ENCODE measurements around the gene KIAA0513.

Gene KIAA0513

GRCh38 chr16:85003725-85004586 lies 23.6 kb upstream of the KIAA0513 start:
- TF ChIP-seq, protein P1, sequence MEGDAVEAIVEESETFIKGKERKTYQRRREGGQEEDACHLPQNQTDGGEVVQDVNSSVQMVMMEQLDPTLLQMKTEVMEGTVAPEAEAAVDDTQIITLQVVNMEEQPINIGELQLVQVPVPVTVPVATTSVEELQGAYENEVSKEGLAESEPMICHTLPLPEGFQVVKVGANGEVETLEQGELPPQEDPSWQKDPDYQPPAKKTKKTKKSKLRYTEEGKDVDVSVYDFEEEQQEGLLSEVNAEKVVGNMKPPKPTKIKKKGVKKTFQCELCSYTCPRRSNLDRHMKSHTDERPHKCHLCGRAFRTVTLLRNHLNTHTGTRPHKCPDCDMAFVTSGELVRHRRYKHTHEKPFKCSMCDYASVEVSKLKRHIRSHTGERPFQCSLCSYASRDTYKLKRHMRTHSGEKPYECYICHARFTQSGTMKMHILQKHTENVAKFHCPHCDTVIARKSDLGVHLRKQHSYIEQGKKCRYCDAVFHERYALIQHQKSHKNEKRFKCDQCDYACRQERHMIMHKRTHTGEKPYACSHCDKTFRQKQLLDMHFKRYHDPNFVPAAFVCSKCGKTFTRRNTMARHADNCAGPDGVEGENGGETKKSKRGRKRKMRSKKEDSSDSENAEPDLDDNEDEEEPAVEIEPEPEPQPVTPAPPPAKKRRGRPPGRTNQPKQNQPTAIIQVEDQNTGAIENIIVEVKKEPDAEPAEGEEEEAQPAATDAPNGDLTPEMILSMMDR (IDR thresholded peaks at IDR 0.05; ENCODE audit: low read depth, low read length, missing control alignments), result no peak
- DNase-seq (ENCODE audit: low read depth), result no peak
- no peak overlapping the region for H3K4me3 ChIP-seq (ENCODE audit: low read depth, low read length)

DNA sequence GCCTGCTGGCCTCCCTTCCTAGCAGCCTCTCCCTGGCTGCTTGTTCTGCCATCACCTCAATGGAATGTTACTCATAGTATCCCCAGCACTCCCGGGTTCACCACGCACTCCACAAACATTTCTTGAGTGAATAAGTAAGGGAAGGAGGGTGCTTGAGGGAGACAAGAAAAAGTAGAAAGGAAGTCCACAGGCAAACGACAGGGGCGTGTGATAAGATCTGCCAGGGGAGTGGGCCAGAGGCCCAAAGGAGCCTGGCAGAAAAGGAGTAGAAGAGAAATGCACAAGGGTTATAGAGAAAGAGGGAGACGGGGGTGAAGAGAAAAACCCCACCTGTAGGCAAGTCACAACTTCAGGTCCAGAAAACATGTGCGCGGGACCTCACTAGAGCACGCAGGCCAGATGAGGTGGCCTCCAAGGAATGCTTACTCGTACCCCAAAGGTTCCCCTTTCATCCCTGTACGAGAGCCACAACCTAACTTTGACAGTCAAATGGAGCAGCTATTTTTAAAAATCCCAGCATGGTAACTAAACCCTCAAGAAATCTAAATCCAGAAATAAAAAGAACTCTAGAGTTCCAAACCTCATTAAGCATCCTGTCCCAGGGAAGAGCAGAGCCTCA lies 22.9 kb upstream of the KIAA0513 start:
- no peak overlapping the region for H3K4me3 ChIP-seq (ENCODE audit: low read depth, low read length)
- TF ChIP-seq, protein P1 (IDR thresholded peaks at IDR 0.05; ENCODE audit: low read depth, low read length, missing control alignments), result no peak
- DNase-seq (ENCODE audit: low read depth), result no peak

GRCh38 chr16:85005285-85006069 lies 22.1 kb upstream of the KIAA0513 start:
- DNase-seq (ENCODE audit: low read depth), result no peak
- TF ChIP-seq, protein P1 (IDR thresholded peaks at IDR 0.05; ENCODE audit: low read depth, low read length, missing control alignments), result no peak
- no peak overlapping the region for H3K4me3 ChIP-seq (ENCODE audit: low read depth, low read length)

DNA sequence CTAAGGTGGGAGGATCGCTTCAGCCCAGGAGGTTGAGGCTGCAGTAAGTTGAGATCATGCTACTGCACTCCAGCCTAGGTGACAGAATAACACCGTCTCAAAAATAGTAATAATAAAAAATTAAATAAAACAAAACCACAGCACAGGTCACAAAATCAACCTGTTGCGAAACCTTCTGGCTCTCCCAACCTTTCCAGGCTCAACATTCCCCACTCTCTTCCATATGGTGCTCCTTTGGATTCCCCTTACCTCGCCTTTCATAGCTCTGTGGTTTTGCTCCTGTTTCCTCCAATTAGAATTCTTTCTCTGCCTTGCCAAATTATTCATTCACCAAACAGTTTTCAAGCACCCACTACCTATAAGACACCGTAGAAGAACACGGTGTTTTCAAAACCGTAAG lies 21.0 kb upstream of the KIAA0513 start:
- TF ChIP-seq, protein P1 (IDR thresholded peaks at IDR 0.05; ENCODE audit: low read depth, low read length, missing control alignments), result no peak
- no peak overlapping the region for H3K4me3 ChIP-seq (ENCODE audit: low read depth, low read length)
- DNase-seq (ENCODE audit: low read depth), result no peak

DNA sequence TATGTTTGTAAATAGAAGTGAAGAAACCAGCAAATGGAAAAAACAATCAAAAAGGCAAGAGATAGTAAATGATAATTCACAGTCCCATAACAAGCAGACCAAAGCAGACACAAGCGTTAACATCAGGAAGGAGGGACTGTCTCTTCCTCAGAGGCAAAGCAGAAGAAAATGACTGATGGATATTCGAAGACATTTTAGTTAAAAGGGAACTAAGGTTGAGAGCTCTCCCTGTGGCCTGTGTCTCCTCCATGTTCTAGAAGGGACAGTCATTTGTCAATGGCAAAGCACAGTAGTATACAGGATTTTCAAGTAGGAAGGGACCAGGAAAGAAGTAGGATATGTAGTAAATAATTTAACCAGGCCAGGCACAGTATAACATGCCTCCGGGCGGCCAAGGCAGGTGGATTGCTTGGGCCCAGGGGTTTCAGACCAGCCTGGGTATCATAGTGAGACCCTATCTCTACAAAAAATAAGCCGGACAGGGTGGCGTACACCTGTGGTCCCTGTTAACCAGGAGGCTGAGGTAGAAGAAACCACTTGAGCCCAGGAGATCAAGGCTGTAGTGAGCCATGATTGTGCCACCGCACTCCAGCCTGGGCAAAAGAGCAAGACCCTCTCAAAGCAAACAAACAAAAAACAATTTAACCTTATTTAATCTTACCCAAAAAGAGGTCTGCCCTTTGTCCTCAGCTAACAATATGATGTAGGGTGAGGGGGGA lies 19.9 kb upstream of the KIAA0513 start:
- no peak for DNase-seq (ENCODE audit: low read depth)
- TF ChIP-seq, protein P1 (IDR thresholded peaks at IDR 0.05; ENCODE audit: low read depth, low read length, missing control alignments), result no peak
- H3K4me3 ChIP-seq (ENCODE audit: low read depth, low read length), result no peak overlapping the region

GRCh38 chr16:85008271-85008670 lies 19.3 kb upstream of the KIAA0513 start:
- H3K4me3 ChIP-seq (ENCODE audit: low read depth, low read length), result no peak overlapping the region
- TF ChIP-seq, protein P1 (IDR thresholded peaks at IDR 0.05; ENCODE audit: low read depth, low read length, missing control alignments), result no peak
- DNase-seq (ENCODE audit: low read depth), result no peak
